Fibroblast of skin of left biceps (primary cell): Measurements from ENCODE around the gene XIRP2.
"Not testable (repeated sequence)": the region's sequence is repeated elsewhere in the genome, so short reads cannot be mapped to it uniquely, and the experiment has no call there.

Source experiments
- DNase-seq, 2 experiments: peaks; one replicate each; pipeline ENCODE4 v3.0.0-alpha.2; 2013; ENCODE audit warnings: low read depth in 2 of 2

The XIRP2 gene

DNA sequence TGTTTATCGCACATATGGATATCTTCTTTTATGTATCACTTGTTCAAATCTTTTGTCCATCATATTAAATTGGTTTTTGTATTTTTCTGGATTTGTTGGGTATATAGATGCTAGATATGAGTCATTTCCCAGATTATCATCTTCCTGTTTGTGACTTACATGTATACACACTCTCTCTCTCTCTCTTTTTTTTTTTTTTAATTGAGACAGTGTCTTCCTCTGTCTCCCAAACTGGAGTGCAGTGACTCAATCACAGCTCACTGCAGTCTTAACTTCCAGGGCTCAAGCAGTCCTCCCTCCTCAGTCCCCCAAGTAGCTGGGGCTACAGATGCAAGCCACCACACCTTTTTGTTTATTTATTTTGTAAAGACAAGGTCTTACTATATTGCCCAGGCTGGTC lies 43.8 kb downstream of the XIRP2 start:
- DNase-seq = no peak

DNA sequence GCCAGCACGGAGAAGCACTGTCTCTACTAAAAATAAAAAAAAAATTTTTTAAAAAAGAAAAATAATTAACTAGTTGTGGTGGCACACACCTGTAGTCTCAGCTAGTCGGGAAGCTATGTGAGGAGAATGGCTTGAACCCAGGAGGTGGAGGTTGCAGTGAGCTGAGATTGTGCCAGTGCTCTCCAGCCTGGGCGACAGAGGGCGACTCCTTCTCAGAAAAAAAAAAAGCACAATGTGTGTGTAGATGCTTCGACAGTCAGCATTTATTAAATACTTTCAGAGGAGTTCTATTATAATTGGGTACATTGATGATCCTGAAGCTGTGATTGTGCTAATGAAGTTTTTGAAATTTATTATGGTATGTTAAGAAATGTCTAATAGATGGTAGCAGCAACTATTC lies 46.5 kb downstream of the XIRP2 start:
- DNase-seq = no peak

DNA sequence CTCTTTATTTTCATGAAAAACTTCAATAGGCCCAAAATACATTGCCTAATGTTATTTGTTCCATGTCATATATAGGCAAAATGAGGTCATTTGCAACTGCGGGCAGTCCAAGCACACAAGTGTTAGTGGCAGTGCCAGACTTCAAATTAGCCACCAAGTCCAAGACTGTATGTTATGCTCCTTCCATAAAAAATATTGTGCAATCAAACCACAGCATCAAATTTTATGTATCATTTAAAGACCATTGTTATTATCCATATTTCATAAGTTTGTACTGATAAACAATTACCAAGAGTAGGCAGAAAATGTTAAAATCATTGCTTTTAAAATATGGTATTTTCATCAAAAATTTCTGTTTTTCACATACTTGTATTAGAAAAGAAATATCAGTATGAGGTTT lies 54.1 kb downstream of the XIRP2 start:
- no peak for DNase-seq

DNA sequence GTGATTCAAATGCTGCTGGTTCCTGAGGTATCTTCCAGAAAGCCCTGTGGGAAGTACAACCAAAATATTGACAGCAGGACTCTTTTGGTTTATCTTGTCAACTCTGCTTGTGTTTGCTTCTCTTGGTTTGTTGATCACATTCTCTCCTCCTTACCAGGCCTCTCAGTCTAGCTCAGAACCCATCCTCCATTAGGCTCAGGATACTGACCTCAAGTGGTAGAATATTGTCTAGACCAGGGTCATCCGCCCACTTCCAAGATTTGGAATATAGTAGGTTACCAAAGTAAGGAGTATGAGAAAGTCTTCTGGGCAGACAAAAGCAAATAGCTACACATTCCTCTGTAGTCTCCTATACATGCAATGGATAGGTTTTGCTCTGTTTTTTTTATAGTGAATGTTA lies 56.6 kb downstream of the XIRP2 start:
- DNase-seq = no peak

DNA sequence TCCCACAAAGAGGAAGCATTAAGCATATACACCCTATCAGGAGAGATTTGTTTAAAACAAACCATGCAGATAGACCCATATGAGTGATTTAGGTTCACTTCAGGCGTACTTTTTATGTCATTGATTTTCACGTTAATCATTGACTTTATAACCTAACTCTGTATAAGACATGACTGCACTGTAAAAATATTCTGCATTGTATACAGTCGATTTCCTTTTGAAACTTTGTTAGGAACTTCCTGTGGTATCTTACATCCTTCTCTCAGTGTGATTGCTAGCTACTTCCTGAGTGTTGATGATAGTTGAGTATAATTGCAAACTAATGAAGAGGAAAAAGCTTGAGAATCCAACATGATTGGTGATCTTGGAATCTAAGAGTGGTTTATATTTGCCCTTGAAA lies 69.4 kb downstream of the XIRP2 start:
- no peak for DNase-seq

DNA sequence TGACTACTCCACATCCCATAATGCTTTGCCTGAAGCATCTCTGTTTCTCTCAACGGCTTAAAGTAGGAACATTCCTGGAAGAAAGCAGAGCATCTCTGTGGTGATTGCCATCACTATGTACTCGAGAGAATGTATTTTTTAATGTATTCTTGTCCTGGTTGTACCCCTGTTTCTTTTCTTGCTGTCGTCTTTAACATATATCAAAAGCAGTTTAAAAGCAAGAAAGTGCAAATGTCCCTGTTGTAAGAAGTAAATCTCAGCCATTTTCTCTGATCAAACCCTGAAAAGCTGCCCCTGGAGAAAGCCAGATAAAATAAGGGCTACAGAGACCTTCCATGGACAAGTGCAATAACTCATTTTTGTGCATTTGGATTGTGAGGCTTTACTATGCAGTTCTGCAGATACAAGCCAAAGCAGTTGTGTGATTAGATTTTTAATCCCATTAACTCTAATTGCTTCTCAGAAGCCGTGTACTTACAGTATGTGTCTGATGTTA lies 70.8 kb downstream of the XIRP2 start:
- DNase-seq = no peak

DNA sequence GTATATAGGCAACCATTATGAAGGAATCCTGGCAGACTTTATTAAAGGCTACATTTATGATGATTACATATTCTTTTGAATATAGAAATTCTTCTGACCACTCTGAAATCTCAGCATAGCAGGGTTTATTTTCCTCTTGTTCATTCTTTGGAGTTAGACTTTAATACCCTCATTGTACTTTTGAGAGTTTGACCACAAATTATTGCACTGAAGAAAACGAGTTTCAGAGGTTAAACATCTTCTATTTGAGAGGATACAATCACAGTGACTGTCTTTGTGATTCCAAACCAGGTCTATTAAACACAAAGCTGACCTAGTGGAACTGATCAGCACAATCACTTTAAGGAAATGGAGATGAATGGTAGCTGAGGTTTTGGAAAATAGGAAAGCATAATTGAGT lies 71.3 kb downstream of the XIRP2 start:
- no peak for DNase-seq

DNA sequence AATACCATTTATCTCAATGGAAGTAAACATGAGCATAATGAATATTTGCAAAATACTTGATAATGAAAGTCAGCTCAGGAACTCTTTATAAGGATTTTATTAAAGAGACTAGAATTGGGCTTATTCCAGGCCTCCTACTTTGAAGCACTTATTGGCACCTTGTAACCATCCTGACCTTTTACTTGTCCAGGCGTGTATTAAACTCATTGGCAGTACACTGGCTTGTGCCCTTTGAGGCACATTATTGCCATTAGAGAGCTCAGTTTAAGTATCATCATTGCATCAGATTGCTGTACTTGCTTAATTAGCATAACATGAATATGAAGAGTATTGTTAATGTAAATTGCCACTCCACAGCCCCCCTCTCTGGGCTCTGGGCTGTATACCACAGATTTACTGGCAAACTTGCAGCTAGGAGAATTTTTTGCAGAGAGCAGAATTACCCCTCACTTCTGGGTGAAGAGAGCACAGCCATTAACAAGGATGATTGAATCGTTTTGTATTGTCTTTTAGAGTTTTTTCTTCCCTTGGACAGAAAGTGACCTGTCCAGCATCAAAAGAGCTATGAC lies 72.5 kb downstream of the XIRP2 start:
- no peak for DNase-seq

DNA sequence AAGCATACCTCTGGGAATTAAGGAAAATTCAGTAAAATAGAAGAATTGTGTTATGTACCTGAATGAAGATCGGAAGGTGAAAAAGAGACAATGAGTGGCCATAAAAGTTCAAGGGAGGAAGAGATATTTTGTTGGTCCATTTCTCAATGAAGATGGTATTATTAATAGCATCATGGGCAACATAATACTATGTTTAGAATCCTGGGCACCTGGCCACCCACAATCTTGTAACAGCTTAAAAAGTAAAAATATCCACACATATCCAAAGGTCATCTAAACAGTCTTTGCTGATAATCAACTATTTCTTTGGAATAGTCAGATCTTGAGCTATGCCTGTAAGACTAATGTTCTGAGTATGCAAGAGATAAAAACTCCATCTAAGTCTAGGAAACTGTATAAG lies 73.7 kb downstream of the XIRP2 start:
- no peak for DNase-seq

DNA sequence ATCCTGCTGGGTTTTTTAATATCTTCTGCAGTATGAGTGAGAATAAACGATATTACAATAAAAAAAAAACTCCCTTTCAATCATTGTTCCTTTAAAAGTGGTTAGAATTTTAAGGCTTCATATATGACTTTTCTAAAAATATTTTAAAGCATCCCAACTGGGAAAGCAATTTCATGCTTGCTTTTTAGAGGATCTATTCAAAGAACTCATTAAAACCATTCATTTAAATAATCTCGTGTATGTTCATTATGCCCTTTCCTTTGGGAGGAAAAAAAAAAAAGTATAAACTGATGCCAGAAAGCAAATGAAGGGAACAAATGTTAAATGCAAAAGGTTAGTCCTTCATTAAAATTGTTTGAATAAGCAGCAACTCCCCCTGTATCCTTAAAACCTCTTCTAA lies 81.2 kb downstream of the XIRP2 start:
- DNase-seq = no peak

DNA sequence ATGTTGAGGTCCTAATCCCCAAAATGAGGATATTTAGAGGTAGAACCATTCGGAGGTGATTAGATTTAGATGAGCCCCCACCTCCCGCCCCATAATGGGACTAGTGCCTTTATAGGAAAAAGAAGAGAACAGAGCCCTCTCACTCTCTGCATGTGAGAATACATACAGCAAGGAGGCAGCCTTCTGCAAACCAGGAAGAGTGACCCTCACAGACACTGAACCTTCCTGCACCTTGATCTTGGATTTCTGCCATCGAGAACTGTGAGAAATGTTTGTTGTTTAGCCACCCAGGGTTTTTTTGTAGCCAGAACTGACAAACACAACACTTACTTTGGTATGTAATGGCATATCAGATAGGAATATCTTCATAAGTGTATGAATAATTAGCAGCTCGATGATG lies 83.7 kb downstream of the XIRP2 start:
- no peak for DNase-seq

DNA sequence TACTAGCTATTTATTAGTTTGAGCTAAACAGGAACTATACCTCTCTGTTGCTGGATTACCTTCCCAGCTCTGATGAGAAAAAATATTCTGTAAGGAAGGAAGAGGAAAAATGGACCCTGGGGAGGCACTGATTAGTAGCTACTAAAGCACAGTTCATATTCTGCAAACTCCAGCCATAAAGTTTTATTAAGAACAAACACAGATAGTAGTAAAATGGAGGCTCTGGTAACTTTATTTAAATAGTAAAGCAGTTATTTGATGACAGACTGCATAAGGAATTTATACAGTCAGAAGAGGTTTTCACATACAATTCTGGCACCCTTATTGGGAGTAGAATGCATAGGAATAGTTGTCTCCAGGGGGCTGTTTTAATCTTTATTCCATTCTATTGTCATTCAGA lies 84.1 kb downstream of the XIRP2 start:
- DNase-seq = no peak

DNA sequence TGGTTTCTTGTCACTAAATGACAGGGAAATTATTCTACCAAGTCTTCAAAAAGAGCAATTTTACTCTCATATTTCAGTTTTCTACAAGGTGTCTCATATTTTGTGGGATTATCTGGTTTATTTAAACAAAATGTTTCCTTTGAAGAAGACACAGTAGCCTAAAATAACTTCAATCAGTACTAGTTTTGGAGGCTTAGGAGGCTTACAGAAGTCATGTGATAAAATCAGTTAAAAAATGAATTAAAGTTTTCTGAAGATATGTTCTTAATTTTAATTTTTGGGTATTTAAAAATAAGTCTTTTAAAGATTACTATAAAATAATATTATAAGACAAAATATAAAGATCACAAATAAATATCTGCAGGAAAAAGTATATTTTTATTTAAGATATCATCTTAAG lies 95.9 kb downstream of the XIRP2 start:
- no peak for DNase-seq

DNA sequence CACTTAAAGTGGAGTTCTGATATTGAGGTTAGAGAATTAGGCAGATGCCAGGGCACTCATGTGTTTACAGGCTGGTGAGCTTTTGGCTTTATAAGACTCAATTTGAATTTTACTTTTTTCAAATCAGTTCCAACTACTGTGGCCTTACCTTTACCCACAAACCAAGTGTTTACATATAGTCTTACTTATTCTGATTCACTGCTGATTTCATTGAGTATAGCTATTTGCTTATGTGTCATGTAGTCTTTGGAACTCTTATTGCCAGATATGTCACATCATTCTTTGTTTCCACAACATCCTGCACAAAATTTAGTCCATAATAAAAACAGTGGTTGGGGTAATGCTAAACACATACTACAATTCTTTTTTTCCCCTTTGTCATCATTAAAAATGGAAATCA lies 96.5 kb downstream of the XIRP2 start:
- DNase-seq = no peak

DNA sequence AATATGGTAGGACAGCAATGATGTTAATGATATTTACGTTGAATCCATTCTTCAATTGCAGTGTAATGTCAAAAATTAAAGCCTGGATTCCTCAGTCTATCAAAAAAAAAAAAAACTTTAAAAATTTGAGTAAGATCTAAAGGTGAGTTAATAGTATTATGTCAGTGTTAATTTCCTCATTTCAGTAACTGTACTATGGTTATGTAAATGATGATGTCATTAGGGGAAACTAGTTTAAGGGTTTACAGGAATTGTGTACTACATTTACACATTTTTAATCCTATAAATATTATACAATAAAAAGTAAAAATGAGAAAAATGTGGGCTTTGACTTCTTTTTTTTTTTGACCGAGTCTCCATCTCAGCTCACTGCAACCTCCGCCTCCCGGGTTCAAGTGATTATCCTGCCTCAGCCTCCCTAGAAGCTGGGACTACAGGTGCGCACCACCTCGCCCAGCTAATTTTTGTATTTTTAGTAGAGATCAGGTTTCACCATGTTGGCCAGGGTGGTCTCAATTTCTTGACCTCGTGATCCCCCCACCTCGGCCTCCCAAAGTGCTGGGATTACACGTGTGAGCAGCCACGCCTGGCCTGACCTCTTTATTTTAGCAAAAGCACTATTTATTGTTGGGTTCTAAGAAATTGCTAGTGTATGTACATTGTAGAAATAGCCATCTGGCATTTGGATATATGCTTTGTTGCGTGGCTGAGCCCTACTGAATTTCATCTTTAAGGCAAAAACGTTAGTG lies 106.5 kb downstream of the XIRP2 start:
- DNase-seq = no peak

DNA sequence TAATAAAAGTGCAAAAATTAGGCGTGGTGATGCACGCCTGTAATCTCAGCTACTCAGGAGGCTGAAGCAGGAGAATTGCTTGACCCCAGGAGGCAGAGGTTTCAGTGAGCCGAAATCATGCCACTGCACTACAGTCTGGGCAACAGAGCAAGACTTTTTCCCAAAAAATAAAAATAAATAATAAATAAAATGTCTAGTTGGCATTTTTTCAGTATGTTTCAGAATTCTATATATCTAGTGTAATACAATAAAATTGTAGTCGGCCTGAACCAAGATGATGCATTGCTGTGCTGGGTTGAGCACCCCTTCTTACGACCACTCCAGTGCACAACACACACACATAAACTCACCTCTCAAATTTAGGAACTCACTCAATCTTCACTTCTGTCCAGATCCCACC lies 108.2 kb downstream of the XIRP2 start:
- DNase-seq = no peak

DNA sequence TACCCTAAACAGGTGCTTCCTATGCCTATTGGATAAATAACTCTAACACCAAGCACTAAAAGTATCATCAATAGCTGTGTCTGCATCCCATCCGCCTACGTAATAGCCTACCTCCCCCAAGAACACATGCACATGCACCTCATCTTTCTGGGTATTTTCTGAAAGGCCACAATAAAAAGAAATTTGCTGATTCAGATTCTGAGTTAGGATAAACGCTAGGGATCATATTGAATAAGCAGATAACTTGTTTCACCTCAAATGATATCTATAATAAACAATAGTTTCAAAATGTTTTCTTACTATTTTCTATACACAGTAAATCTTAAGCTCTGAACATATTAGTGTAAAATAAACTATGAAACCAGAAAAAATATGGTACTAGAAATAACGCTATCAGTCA lies 112.9 kb downstream of the XIRP2 start:
- DNase-seq = no peak

DNA sequence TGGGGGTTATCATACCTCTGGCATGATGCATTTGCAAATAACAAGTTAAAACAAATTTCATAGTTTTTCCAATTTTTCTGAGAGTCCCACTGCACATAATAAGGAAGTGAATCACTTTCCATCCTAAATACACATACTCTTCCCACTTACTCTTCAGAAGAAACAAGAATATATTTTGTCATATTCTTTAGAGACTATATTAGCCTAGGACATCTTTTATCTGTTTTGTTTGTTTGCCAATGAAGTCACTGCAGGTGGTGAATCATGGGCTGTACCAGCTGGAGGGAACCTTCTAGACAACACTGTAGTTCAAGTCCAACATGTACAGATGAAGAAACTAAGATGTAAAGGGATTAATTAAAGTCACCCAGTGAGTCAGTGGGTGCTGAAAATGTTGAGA lies 116.8 kb downstream of the XIRP2 start:
- DNase-seq = no peak

DNA sequence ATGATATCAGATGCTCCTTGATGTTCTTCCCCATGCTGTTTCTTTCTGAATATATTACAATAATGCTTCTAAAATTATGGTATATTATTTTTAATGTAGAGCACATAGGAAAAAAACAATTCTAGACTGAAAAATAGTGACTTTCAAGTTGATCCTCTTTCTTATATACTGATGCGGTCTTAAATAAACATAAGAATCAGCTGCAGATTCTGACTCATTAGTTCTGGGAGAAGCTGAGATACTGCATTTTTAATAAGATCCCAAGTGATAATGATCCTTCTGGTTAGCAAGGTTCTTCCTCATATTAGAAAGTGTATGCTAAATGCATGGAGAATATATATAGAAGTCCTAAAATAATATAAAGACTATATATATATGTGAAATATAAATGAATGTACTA lies 124.9 kb downstream of the XIRP2 start:
- DNase-seq = no peak

DNA sequence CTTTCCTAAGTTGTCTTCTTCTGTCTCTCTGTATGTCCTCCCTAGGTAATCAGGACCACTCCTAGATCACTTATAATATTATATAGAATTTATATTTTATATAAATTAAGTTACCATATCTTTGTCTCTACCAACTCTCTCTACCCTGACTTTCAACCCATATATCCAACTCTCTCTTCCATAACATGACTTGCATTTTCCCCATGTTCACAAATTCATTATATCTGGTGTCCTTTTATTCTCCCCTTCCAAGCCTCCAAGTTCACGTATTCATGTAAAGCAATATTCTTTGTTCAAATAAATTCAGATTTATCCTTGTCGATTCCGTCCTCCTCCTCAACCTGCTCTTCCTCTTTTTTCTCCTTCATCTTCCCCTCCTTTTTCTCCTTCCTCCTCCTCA lies 127.5 kb downstream of the XIRP2 start:
- no peak for DNase-seq

DNA sequence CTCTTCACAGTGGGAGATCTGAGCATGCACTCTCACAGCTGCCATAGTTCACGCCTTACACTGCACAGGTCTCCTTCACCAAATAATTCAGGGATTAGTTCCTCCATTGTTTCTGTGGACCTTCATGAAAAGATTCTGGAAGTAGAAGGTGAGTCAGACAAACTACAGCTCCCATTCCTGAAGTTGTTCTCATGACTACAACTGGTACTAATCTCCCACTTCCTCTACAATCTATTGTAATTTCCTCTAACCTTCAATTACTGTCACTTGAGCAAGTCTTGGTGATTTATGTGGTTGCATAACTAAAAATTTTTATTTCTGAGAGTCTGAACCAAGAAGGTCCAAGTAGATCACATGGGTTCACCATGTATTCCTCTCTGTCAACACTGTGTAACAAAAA lies 128.7 kb downstream of the XIRP2 start:
- no peak for DNase-seq

DNA sequence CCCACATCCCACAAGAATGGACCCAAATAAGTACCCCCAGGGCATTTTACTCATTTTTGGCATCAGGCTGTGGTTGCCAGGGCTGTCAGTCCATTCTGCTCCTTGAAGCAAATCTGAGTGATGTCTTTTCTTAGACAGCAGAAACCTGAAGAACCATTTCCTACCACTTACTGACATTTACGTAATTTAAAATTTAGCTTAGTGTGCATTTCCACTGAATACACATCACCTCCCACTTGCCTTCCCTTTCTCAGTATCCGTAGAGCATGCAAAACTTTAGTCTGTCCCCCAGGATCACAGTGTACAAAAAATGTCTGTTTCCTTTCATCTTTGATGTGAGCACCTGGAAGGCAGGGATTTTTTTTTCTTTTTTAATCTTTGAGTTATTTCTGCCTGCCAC lies 130.3 kb downstream of the XIRP2 start:
- no peak for DNase-seq

DNA sequence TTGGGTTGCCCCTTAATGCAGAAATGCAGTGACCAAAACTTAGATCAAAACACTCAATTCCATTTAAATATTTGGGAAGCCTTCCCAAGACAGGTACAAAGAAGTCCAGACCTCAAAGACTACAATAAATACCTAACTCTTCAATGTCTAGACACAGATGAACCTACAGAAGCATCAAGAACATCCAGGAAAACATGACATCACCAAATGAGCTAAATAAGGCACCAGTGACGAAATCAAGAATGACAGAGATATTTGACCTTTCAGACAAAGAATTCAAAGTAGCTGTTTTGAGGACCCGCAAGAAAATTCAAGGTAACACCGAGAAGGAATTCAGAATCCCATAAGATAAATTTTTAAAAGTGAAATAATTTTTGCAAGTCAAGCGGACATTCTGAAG lies 140.2 kb downstream of the XIRP2 start:
- DNase-seq = no peak

DNA sequence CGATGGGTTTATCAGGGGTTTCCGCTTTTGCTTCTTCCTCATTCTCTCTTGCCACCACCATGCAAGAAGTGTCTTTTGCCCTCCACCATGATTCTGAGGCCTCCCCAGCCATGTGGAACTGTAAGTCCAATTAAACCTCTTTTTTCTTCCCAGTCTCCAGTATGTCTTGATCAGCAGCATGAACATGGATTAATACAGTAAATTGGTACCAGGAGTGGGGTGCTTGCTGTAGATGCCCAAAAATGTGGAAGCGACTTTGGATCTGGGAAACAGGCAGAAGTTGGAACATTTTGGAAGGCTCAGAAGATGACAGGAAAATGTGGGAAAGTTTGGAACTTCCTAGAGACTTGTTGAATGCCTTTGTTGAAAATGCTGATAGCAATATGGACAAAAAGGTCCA lies 146.7 kb downstream of the XIRP2 start:
- not testable (repeated sequence) for DNase-seq
